Naive thymus-derived CD4-positive, alpha-beta T cell (primary cell): ENCODE results near the gene MPI. TPM values are rescaled to one million over a fixed set of nuclear protein-coding genes. Genes with fewer than 3 reads are reported as not detected.

ENCODE experiments used
- ATAC-seq: fragments of 150-1000 bp; cut with Tn5 transposase; 2 replicates; pipeline ENCODE4 v1.10.0; 2021; ENCODE audit warnings: mild to moderate bottlenecking, moderate library complexity
- CTCF ChIA-PET: fragments of 350-600 bp; sonication (Branson Sonifier 250); formaldehyde crosslinking; loops from one replicate; lab custom pipeline; 2021; ENCODE audit warnings: antibody characterized with exemption; lab: Charles Lee
- POLR2A ChIA-PET: fragments of 350-600 bp; sonication (Branson Sonifier 250); formaldehyde crosslinking; loops from one replicate; lab custom pipeline; 2021; ENCODE audit warnings: antibody characterized with exemption, inconsistent platforms; lab: Charles Lee
- DNase-seq, 9 donors: peaks; one replicate each; pipeline versions ENCODE4 v3.0.0 to v3.0.0-alpha.2; 2020 to 2022; ENCODE audit warnings: mixed read lengths in 1 of 9
- H3K27ac ChIP-seq: one replicate; pipeline ENCODE4 v1.7.0; 2013; ENCODE audit warnings: mild to moderate bottlenecking, low read depth, low read length, moderate library complexity
- H3K27me3 ChIP-seq, 2 donors: one replicate each; pipeline ENCODE4 v1.7.0; 2013; ENCODE audit warnings: low read length in 2 of 2, mild to moderate bottlenecking in 2 of 2, moderate library complexity in 2 of 2; ENCODE audit not compliant: control insufficient read depth in 2 of 2, insufficient read depth in 2 of 2
- H3K36me3 ChIP-seq, 3 experiments: 1 replicate in 2 of 3; 2 replicates in 1 of 3; pipeline ENCODE4 v1.7.0; 2013; ENCODE audit warnings: low read length in 3 of 3, mild to moderate bottlenecking in 3 of 3, moderate library complexity in 1 of 3; ENCODE audit not compliant: insufficient read depth in 3 of 3, control insufficient read depth in 2 of 3
- H3K4me1 ChIP-seq, 2 donors: one replicate each; pipeline ENCODE4 v1.7.0; 2013; ENCODE audit warnings: low read length in 2 of 2, mild to moderate bottlenecking in 2 of 2, moderate library complexity in 1 of 2; ENCODE audit not compliant: control insufficient read depth in 2 of 2, insufficient read depth in 2 of 2
- H3K4me3 ChIP-seq: 2 replicates; pipeline ENCODE4 v1.7.0; 2013; ENCODE audit warnings: mild to moderate bottlenecking, low read length
- H3K9me3 ChIP-seq, 3 experiments: 1 replicate in 2 of 3; 2 replicates in 1 of 3; pipeline ENCODE4 v1.7.0; 2013; ENCODE audit warnings: low read length in 3 of 3; ENCODE audit not compliant: control insufficient read depth in 2 of 3
- H3K27ac Mint-ChIP-seq, 9 donors: one replicate each; pipeline ENCODE4 v1.8.0; 2020 to 2022; ENCODE audit warnings: mixed read lengths in 9 of 9, mild to moderate bottlenecking in 8 of 9, moderate library complexity in 5 of 9, inconsistent platforms in 2 of 9
- H3K27me3 Mint-ChIP-seq, 5 donors: one replicate each; pipeline ENCODE4 v1.8.0; 2021 to 2022; ENCODE audit warnings: mixed read lengths in 5 of 5, mild to moderate bottlenecking in 1 of 5
- H3K36me3 Mint-ChIP-seq, 5 donors: one replicate each; pipeline ENCODE4 v1.8.0; 2020 to 2022; ENCODE audit warnings: mixed read lengths in 5 of 5, mild to moderate bottlenecking in 3 of 5, inconsistent platforms in 1 of 5
- H3K4me1 Mint-ChIP-seq, 7 donors: one replicate each; pipeline ENCODE4 v1.8.0; 2020 to 2022; ENCODE audit warnings: mixed read lengths in 7 of 7, mild to moderate bottlenecking in 3 of 7, inconsistent platforms in 1 of 7
- H3K4me3 Mint-ChIP-seq, 10 donors: one replicate each; pipeline ENCODE4 v1.8.0; 2020 to 2022; ENCODE audit warnings: mild to moderate bottlenecking in 10 of 10, mixed read lengths in 10 of 10, moderate library complexity in 6 of 10, inconsistent platforms in 2 of 10
- H3K9me3 Mint-ChIP-seq, 11 donors: one replicate each; pipeline ENCODE4 v1.8.0; 2020 to 2022; ENCODE audit warnings: mixed read lengths in 11 of 11, mild to moderate bottlenecking in 4 of 11, inconsistent platforms in 1 of 11, moderate library complexity in 1 of 11
- intact Hi-C, 2 donors: fragments of 100-400 bp; cut with micrococcal nuclease; formaldehyde crosslinking; loops; one replicate each; pipeline ENCODE4 v1.15.1; 2023
- polyA plus RNA-seq, 2 donors: library from polyadenylated mRNA; unstranded; fragments of 300-500 nt; fragmentation: Illumina TruSeq; gene quantifications; one replicate each; pipeline ENCODE4 v1.2.3, GENCODE V29; 2021
- total RNA-seq, 6 experiments: library from RNA in 5 of 6; stranded (reverse) in 5 of 6; gene quantifications; 1 replicate in 5 of 6; 2 replicates in 1 of 6; pipeline ENCODE4 v1.2.3 and lab custom pipeline; 2021 to 2026

The MPI gene, protein sequence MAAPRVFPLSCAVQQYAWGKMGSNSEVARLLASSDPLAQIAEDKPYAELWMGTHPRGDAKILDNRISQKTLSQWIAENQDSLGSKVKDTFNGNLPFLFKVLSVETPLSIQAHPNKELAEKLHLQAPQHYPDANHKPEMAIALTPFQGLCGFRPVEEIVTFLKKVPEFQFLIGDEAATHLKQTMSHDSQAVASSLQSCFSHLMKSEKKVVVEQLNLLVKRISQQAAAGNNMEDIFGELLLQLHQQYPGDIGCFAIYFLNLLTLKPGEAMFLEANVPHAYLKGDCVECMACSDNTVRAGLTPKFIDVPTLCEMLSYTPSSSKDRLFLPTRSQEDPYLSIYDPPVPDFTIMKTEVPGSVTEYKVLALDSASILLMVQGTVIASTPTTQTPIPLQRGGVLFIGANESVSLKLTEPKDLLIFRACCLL
- total RNA-seq (10 to 100 TPM; 34.0 to 97.8 (median 80.6) TPM), polyA plus RNA-seq (10 to 100 TPM; 92.5 to 98.3 TPM), total RNA-seq (lab: John Stamatoyannopoulos, UW) (64.3 reads per million, percentile 76 among the genes with 10 or more reads in this experiment)

DNA sequence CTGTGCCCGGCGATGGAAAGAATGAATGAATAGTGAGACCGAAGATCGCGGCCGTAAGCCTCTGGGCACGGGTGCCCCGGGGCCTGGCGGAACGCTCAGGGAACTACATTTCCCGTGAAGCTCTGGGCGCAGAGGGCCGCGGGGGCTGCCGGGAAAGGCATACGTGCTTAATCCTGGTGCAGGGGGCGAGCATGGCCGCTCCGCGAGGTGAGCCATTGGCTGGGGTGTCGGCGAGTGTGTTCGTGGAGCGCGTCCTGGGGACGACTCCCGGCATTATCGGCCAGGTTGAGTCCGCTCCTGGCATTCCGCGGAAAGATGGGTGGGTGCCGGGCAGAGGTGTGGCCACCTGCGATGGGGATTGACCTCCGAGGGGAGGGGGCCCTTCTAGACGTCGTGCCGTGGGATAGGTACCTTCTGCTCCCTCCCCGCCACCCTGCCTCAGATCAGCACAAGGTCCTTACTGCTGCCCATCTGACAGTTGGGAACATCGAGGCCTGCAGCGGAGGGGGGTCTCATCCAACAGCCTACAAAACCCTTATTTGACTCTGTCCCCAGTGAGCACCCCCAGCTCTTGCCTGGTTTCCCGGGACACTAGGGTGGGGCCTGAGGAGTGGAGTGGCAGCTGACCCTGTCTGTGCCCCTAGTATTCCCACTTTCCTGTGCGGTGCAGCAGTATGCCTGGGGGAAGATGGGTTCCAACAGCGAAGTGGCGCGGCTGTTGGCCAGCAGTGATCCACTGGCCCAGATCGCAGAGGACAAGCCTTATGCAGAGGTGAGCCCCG is at the start of gene MPI:
Gene MPI, plus strand, starts transcription at position 160 of the 782 bp plus-strand sequence. Its CDS starts 32 bp downstream, at position 192.
- Mint-ChIP-seq H3K36me3 (peaks cover 0 to 21% (median 9%) of the 10 kb centered on the region in 5 donors), H3K27me3 (no peaks in the 10 kb centered on the region), H3K9me3 (peaks cover 0 to 4% (median 0%) of the 10 kb centered on the region in 11 donors), H3K27ac (peak within 1 kb of the TSS; percentile 83 to 99 (median 94)), H3K4me3 (peak within 1 kb of the TSS; percentile 81 to 95 (median 90)), H3K4me1 (peaks cover 30 to 59% (median 49%) of the 10 kb centered on the region in 7 donors)
- intact Hi-C loops, result loop anchor here (1.0 to 5.0 kb wide), 7 partner anchors 12 to 103 kb away; partner anchors contain the start of genes COX5A (in 2 of the 2), FAM219B (in 2 of the 2), SCAMP2 (in 2 of the 2) and ULK3 (in 1 of the 2)
- peaks cover 0 to 15% (median 4%) of the 10 kb centered on the region in 3 experiments for H3K36me3 ChIP-seq
- ChIA-PET POLR2A (interaction anchor here (0.8 to 2.4 kb wide), 11 partner anchors 8 to 35 kb away, joined by 3 to 18 read pairs (median 6); partner anchors contain the start of gene FAM219B), CTCF (interaction anchor here (1.7 kb wide), 1 partner anchor 11 kb away, joined by 8 read pairs; no protein-coding TSS in a partner anchor)
- DNase-seq (peak; percentile 65 to 87 (median 79)), ATAC-seq (peak; percentile 97)
- H3K27me3 ChIP-seq, result no peaks in the 10 kb centered on the region
- H3K4me1 ChIP-seq, result peaks cover 33 to 36% of the 10 kb centered on the region in 2 donors
- H3K27ac ChIP-seq, result peak within 1 kb of the TSS; percentile 84
- H3K4me3 ChIP-seq, result peak within 1 kb of the TSS; percentile 94
- H3K9me3 ChIP-seq, result no peaks in the 10 kb centered on the region

GRCh38 chr15:74840851-74841775 is 48.7 kb upstream of the MPI start:
- peak overlapping the region in 7 of 9 donors; percentile 12 to 79 (median 51) for H3K27ac Mint-ChIP-seq
- CTCF ChIA-PET, result interaction anchor here (0.8 kb wide), 1 partner anchor 60 kb away, joined by 3 read pairs; no protein-coding TSS in a partner anchor

DNA sequence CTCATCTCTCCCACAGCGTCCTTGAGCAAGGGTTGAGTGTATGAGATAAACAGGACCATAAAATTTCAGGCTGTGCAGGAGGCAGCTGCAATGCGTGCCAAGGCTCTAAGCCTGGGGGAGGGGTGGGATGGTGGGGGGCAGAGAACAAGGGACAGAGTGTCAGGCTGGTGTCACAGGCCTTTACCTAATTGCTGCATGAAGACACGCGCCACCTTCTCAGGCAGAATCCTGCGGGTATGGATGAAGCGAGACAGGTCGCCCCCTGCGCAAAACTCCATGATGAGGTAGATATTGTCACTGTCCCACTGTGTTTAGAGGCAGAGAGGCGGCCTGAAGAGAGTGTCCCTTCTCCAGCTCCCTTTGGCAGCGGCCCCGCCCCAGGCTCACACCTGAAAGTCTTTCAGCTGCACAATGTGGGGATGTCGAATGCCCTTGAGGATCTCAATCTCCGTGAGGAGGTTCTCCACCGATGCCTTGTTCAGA is 47.9 kb upstream of the MPI start:
- no peak for DNase-seq
- ChIA-PET CTCF (interaction anchor here (0.5 to 1.9 kb wide), 6 partner anchors 52 to 67 kb away, joined by 3 to 8 read pairs (median 4); no protein-coding TSS in a partner anchor), POLR2A (interaction anchor here (0.5 to 4.4 kb wide), 13 partner anchors 28 to 428 kb away, joined by 3 to 44 read pairs (median 8); partner anchors contain the start of genes FAM219B and SCAMP2)
- Histone ChIP-seq H3K4me1 (peaks cover 40 to 50% of the 10 kb centered on the region in 2 donors), H3K27me3 (no peaks in the 10 kb centered on the region), H3K9me3 (no peaks in the 10 kb centered on the region), H3K27ac (peak overlapping the region; percentile 79), H3K4me3 (peak overlapping the region; percentile 74), H3K36me3 (peaks cover 0 to 44% (median 4%) of the 10 kb centered on the region in 3 experiments)
- intact Hi-C loops, result loop anchor here (2.0 to 10.0 kb wide), 8 partner anchors 61 to 613 kb away; partner anchors contain the start of genes ARID3B (in 1 of the 2), C15orf39 (in 1 of the 2), PPCDC (in 1 of the 2) and SIN3A (in 1 of the 2)
- Mint-ChIP-seq H3K27ac (peak overlapping the region in 5 of 9 donors; percentile 12 to 95 (median 84)), H3K27me3 (no peaks in the 10 kb centered on the region), H3K36me3 (peaks cover 0 to 25% (median 3%) of the 10 kb centered on the region in 5 donors), H3K4me3 (peak overlapping the region; percentile 80 to 95 (median 90)), H3K9me3 (no peaks in the 10 kb centered on the region), H3K4me1 (peaks cover 26 to 58% (median 50%) of the 10 kb centered on the region in 7 donors)
- ATAC-seq, result no peak

More at GRCh38 chr15:74840851-74841775, 48.7 kb upstream of the MPI start:
- POLR2A ChIA-PET, result interaction anchor here (0.7 to 4.4 kb wide), 4 partner anchors 34 to 69 kb away, joined by 3 to 44 read pairs (median 3); no protein-coding TSS in a partner anchor
- intact Hi-C loops, result loop anchor here (5.0 to 10.0 kb wide), 3 partner anchors 111 to 614 kb away; partner anchors contain the start of genes C15orf39 (in 1 of the 2) and SIN3A (in 1 of the 2)
- no peak for DNase-seq
- H3K36me3 Mint-ChIP-seq, result peaks cover 0 to 25% (median 0%) of the 10 kb centered on the region in 5 donors
- no peaks in the 10 kb centered on the region for H3K27me3 ChIP-seq
- no peak overlapping the region for H3K27ac ChIP-seq
- ATAC-seq, result no peak
- no peak overlapping the region for H3K4me3 ChIP-seq
- H3K27me3 Mint-ChIP-seq, result no peaks in the 10 kb centered on the region
- peaks cover 39 to 50% of the 10 kb centered on the region in 2 donors for H3K4me1 ChIP-seq
- peaks cover 0 to 52% (median 4%) of the 10 kb centered on the region in 3 experiments for H3K36me3 ChIP-seq
- H3K9me3 ChIP-seq, result no peaks in the 10 kb centered on the region
- H3K4me1 Mint-ChIP-seq, result peaks cover 26 to 54% (median 46%) of the 10 kb centered on the region in 7 donors
- peak overlapping the region; percentile 38 to 95 (median 90) for H3K4me3 Mint-ChIP-seq
- H3K9me3 Mint-ChIP-seq, result no peaks in the 10 kb centered on the region

- ChIA-PET CTCF (interaction anchor here (0.5 to 2.6 kb wide), 9 partner anchors 10 to 68 kb away, joined by 3 to 11 read pairs (median 6); partner anchors contain the start of gene FAM219B), POLR2A (interaction anchor here (0.5 to 4.4 kb wide), 16 partner anchors 9 to 428 kb away, joined by 3 to 44 read pairs (median 7); partner anchors contain the start of genes FAM219B and SCAMP2)
- peaks cover 0 to 44% (median 4%) of the 10 kb centered on the region in 3 experiments for H3K36me3 ChIP-seq
- H3K4me3 ChIP-seq, result peak within 1 kb of the TSS; percentile 74
- H3K36me3 Mint-ChIP-seq, result peaks cover 3 to 31% (median 5%) of the 10 kb centered on the region in 5 donors
- H3K4me3 Mint-ChIP-seq, result peak within 1 kb of the TSS; percentile 80 to 95 (median 90)
- H3K4me1 Mint-ChIP-seq, result peaks cover 26 to 62% (median 50%) of the 10 kb centered on the region in 7 donors
- H3K4me1 ChIP-seq, result peaks cover 40 to 50% of the 10 kb centered on the region in 2 donors
- no peaks in the 10 kb centered on the region for H3K9me3 Mint-ChIP-seq
- H3K27me3 Mint-ChIP-seq, result no peaks in the 10 kb centered on the region
- ATAC-seq (peak; percentile 97), DNase-seq (peak; percentile 89 to 97 (median 93))
- intact Hi-C loops, result loop anchor here (1.0 to 10.0 kb wide), 16 partner anchors 30 to 612 kb away; partner anchors contain the start of genes COX5A (in 2 of the 2), FAM219B (in 2 of the 2), ARID3B (in 1 of the 2) and C15orf39 (in 1 of the 2)
- H3K27me3 ChIP-seq, result no peaks in the 10 kb centered on the region
- H3K27ac ChIP-seq, result peak within 1 kb of the TSS; percentile 79
- no peaks in the 10 kb centered on the region for H3K9me3 ChIP-seq
- peak within 1 kb of the TSS; percentile 88 to 95 (median 94) for H3K27ac Mint-ChIP-seq
Measured at GRCh38 chr15:74842581-74843444, 47.0 kb upstream of the MPI start, which contains the start of gene ULK3. Gene ULK3 (minus strand): TSS chr15:74843156. CDS start chr15:74843105, 51 bp downstream.
